Measurements from ENCODE around the gene GSTM1.

The GSTM1 gene

DNA sequence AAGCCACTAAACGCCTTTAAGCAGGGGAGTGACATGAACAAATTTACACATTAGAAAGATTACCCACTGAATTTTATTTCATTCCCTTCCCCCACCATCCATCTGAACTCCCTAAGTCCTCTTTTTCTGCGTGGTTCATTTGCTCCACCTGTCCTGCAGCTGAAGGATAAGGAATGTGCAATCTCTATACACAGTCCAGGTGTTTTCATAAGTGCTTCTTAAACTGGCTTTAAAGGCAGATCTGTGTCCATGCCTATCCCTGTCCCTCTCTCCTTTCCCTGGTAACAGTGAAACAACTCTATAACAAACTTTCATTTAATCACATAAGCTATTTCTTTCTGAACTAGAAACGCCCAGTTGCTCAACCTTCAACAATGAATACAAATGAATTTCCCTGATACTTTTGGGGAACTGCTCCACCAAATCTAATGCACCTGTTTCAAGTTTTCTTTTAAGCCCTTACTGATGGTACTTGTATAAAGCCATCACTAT, 44.8 kb downstream of the GSTM1 start:
- DNase-seq: no peak

DNA sequence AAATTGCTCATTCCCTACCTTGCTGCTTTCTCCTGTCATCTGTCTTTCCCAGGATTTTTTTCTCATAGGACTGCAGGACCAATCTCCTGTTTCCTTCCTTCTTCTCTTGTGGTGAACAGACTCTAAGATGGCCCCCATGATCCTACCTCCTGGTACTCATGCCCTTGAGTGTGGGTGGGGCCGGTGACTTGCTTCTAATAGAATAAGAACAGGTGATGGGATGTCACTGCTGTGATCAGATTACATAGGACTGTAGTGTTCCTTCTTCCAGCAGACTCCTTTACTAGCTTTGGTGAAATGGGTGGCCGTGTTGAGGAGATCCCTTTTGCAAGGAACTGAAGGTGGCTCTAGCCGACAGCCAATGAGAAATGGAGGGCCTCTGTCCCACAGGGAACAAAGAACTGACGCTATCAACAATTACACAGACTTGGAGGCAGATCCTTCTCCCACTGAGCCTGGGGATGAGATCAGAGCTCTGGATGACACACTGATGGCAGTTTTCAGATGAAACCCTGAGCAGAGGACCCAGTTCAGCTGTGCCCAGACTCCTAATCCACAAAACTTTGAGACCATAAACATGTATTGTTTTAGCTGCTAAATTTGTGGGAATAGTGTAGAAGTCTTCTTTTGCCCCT, 45.7 kb downstream of the GSTM1 start:
- no peak for DNase-seq

DNA sequence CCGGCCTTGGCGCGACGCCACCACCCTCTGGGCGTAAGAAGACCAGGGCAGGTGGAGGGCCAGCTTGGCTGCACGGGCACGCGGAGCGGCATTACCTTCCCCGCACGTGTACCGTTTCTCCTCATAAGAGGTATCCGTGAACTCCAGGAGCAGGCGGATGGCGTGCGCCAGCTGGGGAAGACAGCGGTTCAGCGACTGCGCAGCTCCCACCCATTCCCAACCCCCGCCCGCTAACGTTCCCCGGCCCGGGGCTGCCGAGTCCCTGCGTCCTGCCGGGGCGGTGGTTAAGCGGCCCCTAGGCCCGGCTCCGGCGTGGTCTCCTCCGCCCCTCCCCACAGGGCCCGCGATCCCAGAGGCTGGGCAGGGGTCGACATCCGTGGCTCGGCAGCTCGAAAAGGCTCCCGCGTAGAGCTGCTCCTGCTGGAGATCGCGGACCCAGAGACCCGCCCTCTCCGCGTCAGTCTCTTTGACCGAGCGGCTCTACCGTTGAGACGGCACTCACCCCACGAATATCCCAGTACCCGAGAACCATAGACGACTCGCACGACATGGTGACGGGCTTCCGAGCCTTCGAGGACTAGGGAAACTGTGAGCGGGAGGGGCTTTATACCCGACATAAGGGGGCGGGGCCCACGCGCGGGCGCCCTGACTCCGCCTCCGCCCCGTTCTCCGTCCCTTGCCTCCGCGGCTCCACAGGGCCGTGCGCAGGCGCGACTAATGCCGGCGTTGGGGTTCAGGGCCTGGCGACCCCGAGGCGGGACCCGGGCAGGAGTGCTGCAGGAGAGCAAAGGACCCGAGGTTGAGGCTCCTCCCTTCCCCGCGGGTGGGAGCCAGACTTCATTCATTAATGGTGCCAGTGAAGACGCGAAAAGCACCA, 52.4 kb downstream of the GSTM1 start:
- DNase-seq: peak; percentile 61 to 72

DNA sequence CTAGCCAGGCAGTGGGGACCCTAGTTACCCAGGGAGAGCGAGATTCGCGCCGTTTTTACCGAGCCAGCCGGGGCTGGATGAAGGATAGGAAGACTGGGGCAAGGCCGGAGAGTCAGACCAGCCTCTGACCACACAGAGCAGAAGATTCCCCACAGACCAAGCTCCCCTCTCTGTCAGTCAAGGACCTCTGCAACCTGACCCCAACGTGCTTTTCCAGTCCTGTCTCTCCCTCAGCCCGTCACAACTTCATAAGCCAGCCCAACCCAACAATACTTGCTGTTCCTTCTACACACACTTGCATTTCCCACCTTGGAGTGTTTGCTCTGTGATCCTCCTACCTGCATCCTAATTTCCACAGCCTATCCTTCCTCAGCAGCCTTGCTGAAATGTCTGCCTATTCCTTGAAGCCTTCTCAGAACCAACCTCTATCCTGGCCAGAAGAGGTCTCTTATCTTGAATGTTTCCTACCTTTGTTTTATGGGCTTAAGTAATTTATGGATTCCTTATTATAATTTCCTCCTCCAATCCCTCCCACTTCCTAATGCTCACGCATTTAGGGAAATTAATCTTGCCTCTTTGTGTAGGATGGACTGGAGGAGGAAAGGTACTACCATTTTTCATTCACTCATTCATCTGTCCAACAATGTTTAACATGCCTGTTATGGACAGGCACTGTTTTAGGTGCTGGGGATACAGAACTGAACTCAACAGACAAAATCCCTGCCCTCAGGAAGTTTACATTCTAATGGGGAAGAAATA, 53.2 kb downstream of the GSTM1 start, which contains the start of gene GSTM3:
TSS of gene GSTM3 (minus strand) at position 424 of the 759 bp plus-strand sequence. CDS start 751 bp downstream, outside the sequence.
- no peak for DNase-seq
